Measurements from ENCODE around the gene AUP1. TPM values are rescaled to one million over a fixed set of nuclear protein-coding genes. Genes with fewer than 3 reads are reported as not detected.

The AUP1 gene
- total RNA-seq, 5 donors from 2014 or later (not counting 1 experiment from before 2014, with no cell fraction given), result 144 to 167 (median 149) TPM

- Mint-ChIP-seq H3K4me3 (peak overlapping the region; percentile 39 to 55 (median 39)), H3K36me3 (no peaks in the 10 kb centered on the region), H3K9me3 (no peaks in the 10 kb centered on the region), H3K27ac (no peak overlapping the region), H3K27me3 (peaks cover 42 to 58% of the 10 kb centered on the region in 2 donors), H3K4me1 (peaks cover 15 to 30% (median 21%) of the 10 kb centered on the region in 3 donors)
- WGBS (ENCODE audit: insufficient coverage), result 8% methylated on average over 47 of the region's 52 CpGs
- peaks cover 7 to 36% of the 10 kb centered on the region in 2 experiments for H3K4me1 ChIP-seq (ENCODE audit: control insufficient read depth in 1 of 2, extremely low read depth in 1 of 2, insufficient read depth in 2 of 2, low read length in 2 of 2)
- ChIA-PET CTCF (no interaction called here), POLR2A (no interaction called here)
- peak overlapping the region in 1 of 2 donors; percentile 18 for H3K4me3 ChIP-seq (ENCODE audit: control insufficient read depth in 1 of 2, extremely low read depth in 1 of 2, low read length in 1 of 2)
- peaks cover 12 to 78% of the 10 kb centered on the region in 2 experiments for H3K27me3 ChIP-seq (replicated peaks in 1 of 2; ENCODE audit: control insufficient read depth in 2 of 2, extremely low read depth in 1 of 2, insufficient read depth in 2 of 2, low read length in 1 of 2)
- no peak overlapping the region for H3K27ac ChIP-seq (ENCODE audit: low read length)
- no peaks in the 10 kb centered on the region for H3K9me3 ChIP-seq
- no peaks in the 10 kb centered on the region for H3K36me3 ChIP-seq (ENCODE audit: control insufficient read depth in 2 of 2, extremely low read depth in 1 of 2, insufficient read depth in 1 of 2, low read length in 1 of 2)
- ATAC-seq (replicated peaks in 1 of 4), result peak in 2 of 4 experiments; percentile 20 to 24
- DNase-seq, result peak in 4 of 35 experiments; percentile 14 to 38 (median 22)
These were observed 15.7 kb downstream of the AUP1 start for GRCh38 chr2:74513605-74514367.

DNA sequence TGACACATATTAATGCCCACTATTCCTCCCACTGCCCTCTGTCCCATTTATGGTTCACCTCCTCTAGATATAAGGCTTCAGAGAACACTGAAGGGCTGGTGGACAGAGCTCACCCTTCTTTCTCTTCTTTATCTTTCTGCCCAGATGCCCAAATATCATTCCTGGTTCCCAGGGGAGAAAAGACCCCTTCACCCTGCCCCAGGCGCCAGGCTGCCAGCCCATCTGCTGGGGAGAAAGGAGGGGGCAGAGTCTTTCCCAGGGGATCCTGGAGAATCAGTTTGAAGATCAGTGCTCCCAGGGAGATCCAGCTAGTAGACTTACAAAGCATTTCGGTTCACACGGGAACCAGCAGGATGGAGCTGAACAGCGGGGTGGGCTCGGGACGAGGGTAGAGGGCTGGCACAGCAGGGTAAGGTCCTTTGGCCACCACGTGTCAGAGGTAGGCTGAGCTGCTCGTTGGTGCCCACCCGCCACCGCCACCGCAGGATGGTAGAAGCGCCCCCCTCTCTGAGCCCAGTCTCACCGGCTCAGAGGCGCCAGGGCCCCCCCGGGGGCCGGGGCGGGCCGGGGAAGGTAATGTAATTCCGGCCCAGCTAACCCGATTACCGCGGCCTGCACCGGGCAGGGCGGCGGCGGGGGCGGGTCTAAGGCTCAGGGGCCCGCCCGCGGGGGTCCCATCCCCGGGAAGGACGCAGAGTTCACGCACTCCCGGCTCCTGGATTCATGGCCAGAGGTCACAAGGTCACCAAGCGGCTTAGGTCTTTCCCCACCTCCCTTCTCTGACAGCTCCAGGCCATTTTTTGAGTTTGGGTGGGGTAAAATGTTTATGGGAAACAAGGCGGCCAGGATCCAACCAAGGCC is 16.5 kb downstream of the AUP1 start:
- ChIA-PET POLR2A (no interaction called here), CTCF (no interaction called here)
- ATAC-seq (replicated peaks in 1 of 4), result no peak

GRCh38 chr2:74511104-74511989 is 18.2 kb downstream of the AUP1 start:
- Histone ChIP-seq H3K4me3 (ENCODE audit: control insufficient read depth in 1 of 2, extremely low read depth in 1 of 2, low read length in 1 of 2) (no peak overlapping the region), H3K9me3 (no peaks in the 10 kb centered on the region), H3K4me1 (ENCODE audit: control insufficient read depth in 1 of 2, extremely low read depth in 1 of 2, insufficient read depth in 2 of 2, low read length in 2 of 2) (peaks cover 14 to 49% of the 10 kb centered on the region in 2 experiments), H3K36me3 (ENCODE audit: control insufficient read depth in 2 of 2, extremely low read depth in 1 of 2, insufficient read depth in 1 of 2, low read length in 1 of 2) (no peaks in the 10 kb centered on the region), H3K27me3 (replicated peaks in 1 of 2; ENCODE audit: control insufficient read depth in 2 of 2, extremely low read depth in 1 of 2, insufficient read depth in 2 of 2, low read length in 1 of 2) (peaks cover 7 to 63% of the 10 kb centered on the region in 2 experiments), H3K27ac (ENCODE audit: low read length) (no peak overlapping the region)
- ChIA-PET POLR2A (no interaction called here), CTCF (no interaction called here)
- 58% methylated on average over 3 of the region's 11 CpGs for WGBS (ENCODE audit: insufficient coverage)
- DNase-seq (no peak), ATAC-seq (replicated peaks in 1 of 4) (no peak)
- peaks cover 8% of the 10 kb centered on the region for H3K36me3 Mint-ChIP-seq
- peaks cover 23 to 36% of the 10 kb centered on the region in 2 donors for H3K27me3 Mint-ChIP-seq
- H3K4me3 Mint-ChIP-seq, result no peak overlapping the region
- peaks cover 33 to 45% (median 36%) of the 10 kb centered on the region in 3 donors for H3K4me1 Mint-ChIP-seq
- H3K27ac Mint-ChIP-seq, result peak overlapping the region in 1 of 2 donors; percentile 19
- H3K9me3 Mint-ChIP-seq, result no peaks in the 10 kb centered on the region

More for the DNA sequence above, 16.5 kb downstream of the AUP1 start:
- H3K36me3 ChIP-seq (ENCODE audit: control insufficient read depth in 2 of 2, extremely low read depth in 1 of 2, insufficient read depth in 1 of 2, low read length in 1 of 2), result no peaks in the 10 kb centered on the region
- Mint-ChIP-seq H3K27me3 (peaks cover 34 to 50% of the 10 kb centered on the region in 2 donors), H3K4me3 (peak overlapping the region in 1 of 3 donors; percentile 55), H3K27ac (peak overlapping the region in 1 of 2 donors; percentile 23), H3K9me3 (no peaks in the 10 kb centered on the region), H3K4me1 (peaks cover 23 to 38% (median 28%) of the 10 kb centered on the region in 3 donors), H3K36me3 (no peaks in the 10 kb centered on the region)
- 18% methylated on average over 24 of the region's 36 CpGs for WGBS (ENCODE audit: insufficient coverage)
- no peaks in the 10 kb centered on the region for H3K9me3 ChIP-seq
- H3K4me3 ChIP-seq (ENCODE audit: control insufficient read depth in 1 of 2, extremely low read depth in 1 of 2, low read length in 1 of 2), result no peak overlapping the region
- H3K27ac ChIP-seq (ENCODE audit: low read length), result no peak overlapping the region
- H3K4me1 ChIP-seq (ENCODE audit: control insufficient read depth in 1 of 2, extremely low read depth in 1 of 2, insufficient read depth in 2 of 2, low read length in 2 of 2), result peaks cover 10 to 42% of the 10 kb centered on the region in 2 experiments
- no peak for DNase-seq
- H3K27me3 ChIP-seq (replicated peaks in 1 of 2; ENCODE audit: control insufficient read depth in 2 of 2, extremely low read depth in 1 of 2, insufficient read depth in 2 of 2, low read length in 1 of 2), result peaks cover 12 to 72% of the 10 kb centered on the region in 2 experiments

DNA sequence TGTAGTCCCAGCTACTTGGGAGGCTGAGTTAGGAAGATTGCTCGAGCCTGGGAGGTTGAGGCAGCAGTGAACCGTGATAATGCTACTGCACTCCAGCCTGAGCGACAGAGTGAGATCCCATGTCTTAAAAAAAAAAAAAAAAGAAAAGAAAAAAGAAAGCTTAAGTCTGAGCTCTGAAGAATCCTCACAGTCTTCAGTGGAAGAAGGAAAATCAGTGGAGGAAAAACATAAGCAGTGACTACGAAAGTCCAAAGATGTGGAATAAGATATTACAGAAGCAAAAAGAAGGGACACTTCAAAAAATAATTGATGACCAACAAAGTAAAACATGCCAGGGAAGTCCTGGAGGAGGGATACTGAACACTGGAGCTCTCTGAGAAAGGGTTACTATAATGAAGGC is 19.2 kb downstream of the AUP1 start:
- no peak overlapping the region for H3K27ac ChIP-seq (ENCODE audit: low read length)
- no peaks in the 10 kb centered on the region for H3K9me3 ChIP-seq
- H3K4me1 ChIP-seq (ENCODE audit: control insufficient read depth in 1 of 2, extremely low read depth in 1 of 2, insufficient read depth in 2 of 2, low read length in 2 of 2), result peaks cover 15 to 48% of the 10 kb centered on the region in 2 experiments
- ATAC-seq (replicated peaks in 1 of 4) (no peak), DNase-seq (no peak)
- POLR2A ChIA-PET, result interaction anchor here (0.6 kb wide), 2 partner anchors 39 to 292 kb away, joined by 3 to 4 read pairs; no protein-coding TSS in a partner anchor
- no CpG with 5 or more reads among the region's 4 CpGs for WGBS (ENCODE audit: insufficient coverage)
- H3K27ac Mint-ChIP-seq, result no peak overlapping the region
- peaks cover 20 to 36% of the 10 kb centered on the region in 2 donors for H3K27me3 Mint-ChIP-seq
- CTCF ChIA-PET, result interaction anchor here in 1 of 2 donors (0.5 kb wide), 1 partner anchor 128 kb away, joined by 3 read pairs; no protein-coding TSS in a partner anchor
- H3K4me3 Mint-ChIP-seq, result no peak overlapping the region
- peaks cover 15% of the 10 kb centered on the region for H3K36me3 Mint-ChIP-seq
- H3K4me1 Mint-ChIP-seq, result peaks cover 30 to 45% (median 33%) of the 10 kb centered on the region in 3 donors
- H3K4me3 ChIP-seq (ENCODE audit: control insufficient read depth in 1 of 2, extremely low read depth in 1 of 2, low read length in 1 of 2), result no peak overlapping the region
- peaks cover 7 to 62% of the 10 kb centered on the region in 2 experiments for H3K27me3 ChIP-seq (replicated peaks in 1 of 2; ENCODE audit: control insufficient read depth in 2 of 2, extremely low read depth in 1 of 2, insufficient read depth in 2 of 2, low read length in 1 of 2)
- no peaks in the 10 kb centered on the region for H3K9me3 Mint-ChIP-seq
- H3K36me3 ChIP-seq (ENCODE audit: control insufficient read depth in 2 of 2, extremely low read depth in 1 of 2, insufficient read depth in 1 of 2, low read length in 1 of 2), result peaks cover 6 to 8% of the 10 kb centered on the region in 2 donors

- Histone ChIP-seq H3K4me3 (ENCODE audit: control insufficient read depth in 1 of 2, extremely low read depth in 1 of 2, low read length in 1 of 2) (peak overlapping the region; percentile 95 to 99), H3K9me3 (no peaks in the 10 kb centered on the region), H3K36me3 (ENCODE audit: control insufficient read depth in 2 of 2, extremely low read depth in 1 of 2, insufficient read depth in 1 of 2, low read length in 1 of 2) (peaks cover 9 to 15% of the 10 kb centered on the region in 2 donors), H3K27ac (ENCODE audit: low read length) (peak overlapping the region; percentile 95), H3K4me1 (ENCODE audit: control insufficient read depth in 1 of 2, extremely low read depth in 1 of 2, insufficient read depth in 2 of 2, low read length in 2 of 2) (peaks cover 11 to 40% of the 10 kb centered on the region in 2 experiments), H3K27me3 (replicated peaks in 1 of 2; ENCODE audit: control insufficient read depth in 2 of 2, extremely low read depth in 1 of 2, insufficient read depth in 2 of 2, low read length in 1 of 2) (peaks cover 14 to 60% of the 10 kb centered on the region in 2 experiments)
- peaks cover 31 to 48% of the 10 kb centered on the region in 2 donors for H3K27me3 Mint-ChIP-seq
- 39% methylated on average over 16 of the region's 38 CpGs for WGBS (ENCODE audit: insufficient coverage)
- peaks cover 41 to 53% (median 45%) of the 10 kb centered on the region in 3 donors for H3K4me1 Mint-ChIP-seq
- peak overlapping the region; percentile 100 for H3K27ac Mint-ChIP-seq
- ATAC-seq (replicated peaks in 1 of 4) (peak in 1 of 4 experiments; percentile 0), DNase-seq (peak in 2 of 35 experiments; percentile 24 to 38)
- ChIA-PET CTCF (interaction anchor here (0.5 to 1.1 kb wide), 2 partner anchors 22 to 101 kb away, joined by 3 read pairs; no protein-coding TSS in a partner anchor), POLR2A (interaction anchor here (0.5 to 1.6 kb wide), 2 partner anchors 22 to 881 kb away, joined by 3 to 7 read pairs; partner anchors contain the start of gene HTRA2 (in 1 of the 2))
- no peaks in the 10 kb centered on the region for H3K9me3 Mint-ChIP-seq
- H3K36me3 Mint-ChIP-seq, result peaks cover 29% of the 10 kb centered on the region
- H3K4me3 Mint-ChIP-seq, result peak overlapping the region; percentile 94 to 100 (median 95)
These were observed 21.5 kb downstream of the AUP1 start for GRCh38 chr2:74507926-74508520.
